HepG2 (cell line): Measurements from ENCODE around the gene ADGRD1. TPM values are rescaled to one million over a fixed set of nuclear protein-coding genes. Genes with fewer than 3 reads are reported as not detected.

Experiments
- ATAC-seq: fragments of 200-7000 bp; cut with Tn5 transposase; 3 replicates; pipeline ENCODE4 v1.9.1; 2020; ENCODE audit warnings: mild to moderate bottlenecking, moderate library complexity
- BruUV-seq: library from RNA; stranded (reverse); fragments of 400-500 nt; replicated peaks from 2 replicates; lab custom pipeline; 2021; lab: Mats Ljungman, UMichigan
- CTCF ChIA-PET: fragments of 300-600 bp; formaldehyde crosslinking; extraction: SDS; loops from one replicate; lab custom pipeline; 2021; ENCODE audit warnings: low total read pairs, inconsistent platforms, low intra/inter-chr PET ratio; lab: Yijun Ruan, JAX
- POLR2A ChIA-PET: fragments of 350-600 bp; sonication (Branson Sonifier 250); formaldehyde crosslinking; loops from one replicate; lab custom pipeline; 2020; ENCODE audit warnings: antibody characterized with exemption, inconsistent platforms; lab: Yijun Ruan, JAX
- DNase-seq: peaks from one replicate; pipeline ENCODE4 v3.0.0-alpha.2; 2015; ENCODE audit warnings: low spot score
- FAIRE-seq: peaks from 3 replicates; lab custom pipeline; 2011; peaks lifted over from hg19 to GRCh38; lab: Jason Lieb, UNC
- H2AFZ ChIP-seq: one replicate; pipeline ENCODE4 v1.6.1; 2011; ENCODE audit warnings: low read length, inconsistent platforms
- H3K27ac ChIP-seq: fragments of 300-600 bp; 3 replicates; pipeline ENCODE4 v1.8.0; 2011; ENCODE audit warnings: mixed run types, mild to moderate bottlenecking, mixed read lengths, low read length, inconsistent platforms; ENCODE audit not compliant: insufficient read depth; ENCODE audit errors: extremely low read length
- H3K27me3 ChIP-seq, 2 experiments: fragments of 200-600 bp in 1 of 2; 2 replicates in 1 of 2; 3 replicates in 1 of 2; pipeline versions ENCODE4 v1.6.0 to v1.8.0; 2011; ENCODE audit warnings: low read length in 2 of 2, mild to moderate bottlenecking in 2 of 2, moderate library complexity in 2 of 2, inconsistent platforms in 1 of 2; ENCODE audit not compliant: insufficient read depth in 2 of 2, control insufficient read depth in 1 of 2
- H3K36me3 ChIP-seq, 2 experiments: fragments of 200-600 bp in 1 of 2; replicated peaks in 1 of 2; 2 replicates in 1 of 2; 3 replicates in 1 of 2; pipeline versions ENCODE4 v1.5.1 to v1.8.0; 2011; ENCODE audit warnings: low read length in 2 of 2, inconsistent platforms in 1 of 2; ENCODE audit not compliant: insufficient read depth in 2 of 2, control insufficient read depth in 1 of 2
- H3K4me1 ChIP-seq: 2 replicates; pipeline ENCODE4 v1.5.1; 2012; ENCODE audit warnings: low read length, inconsistent platforms; ENCODE audit not compliant: insufficient read depth
- H3K4me2 ChIP-seq: 2 replicates; pipeline ENCODE4 v1.6.0; 2011; ENCODE audit warnings: low read depth, low read length, inconsistent platforms
- H3K4me3 ChIP-seq, 3 experiments: fragments of 200-600 bp in 1 of 3; sonication (generic), shearing (Covaris generic) in 1 of 3; replicated peaks in 1 of 3; 2 replicates each; pipeline ENCODE4 v1.5.1; 2011 to 2016; ENCODE audit warnings: low read length in 3 of 3, inconsistent platforms in 2 of 3, low read depth in 2 of 3, mild to moderate bottlenecking in 2 of 3, control low read depth in 1 of 3, mixed read lengths in 1 of 3; ENCODE audit not compliant: insufficient read depth in 1 of 3
- H3K79me2 ChIP-seq: one replicate; pipeline ENCODE4 v1.6.1; 2011; ENCODE audit warnings: low read length, inconsistent platforms; ENCODE audit not compliant: insufficient read depth
- H3K9ac ChIP-seq: 2 replicates; pipeline ENCODE4 v1.6.0; 2011; ENCODE audit warnings: mild to moderate bottlenecking, low read depth, low read length, inconsistent platforms; ENCODE audit not compliant: insufficient read depth
- H3K9me3 ChIP-seq: 2 replicates; pipeline ENCODE4 v1.5.1; 2012; ENCODE audit warnings: mild to moderate bottlenecking, low read length
- H4K20me1 ChIP-seq: 2 replicates; pipeline ENCODE4 v1.6.0; 2011; ENCODE audit warnings: inconsistent platforms, mild to moderate bottlenecking, low read length, moderate library complexity; ENCODE audit not compliant: insufficient read depth
- ARNTL ChIP-seq: sonication (generic); formaldehyde crosslinking; IDR thresholded peaks from 2 replicates; pipeline ENCODE4 v1.4.0; 2020; ENCODE audit warnings: mild to moderate bottlenecking, missing genetic modification reagents
- CTCF ChIP-seq: sonication (generic); formaldehyde crosslinking; IDR thresholded peaks from 2 replicates; pipeline ENCODE4 v1.5.0; 2020; ENCODE audit warnings: mild to moderate bottlenecking, missing genetic modification reagents, moderate library complexity
- ELF3 ChIP-seq: IDR thresholded peaks from 2 replicates; pipeline ENCODE4 v1.6.1; 2016; ENCODE audit warnings: missing genetic modification reagents, missing compliant biosample characterization
- EP300 ChIP-seq, 3 experiments: sonication (generic) in 1 of 3; formaldehyde crosslinking in 1 of 3; IDR thresholded peaks; 2 replicates each; pipeline versions ENCODE4 v1.5.1 to v1.6.1; 2011 to 2020; ENCODE audit warnings: low read depth in 2 of 3, low read length in 2 of 3, borderline replicate concordance in 1 of 3, improper control_type of control experiment in 1 of 3, mild to moderate bottlenecking in 1 of 3, missing genetic modification reagents in 1 of 3, moderate library complexity in 1 of 3
- SNRNP70 ChIP-seq: fragments of 200-400 bp; formaldehyde crosslinking; IDR thresholded peaks from 2 replicates; pipeline ENCODE4 v1.6.1; 2017; ENCODE audit warnings: mild to moderate bottlenecking, low read depth, low read length, moderate library complexity
- ZNF24 ChIP-seq: fragments of 450-650 bp; IDR thresholded peaks from 2 replicates; pipeline ENCODE4 v1.6.1; 2017; ENCODE audit warnings: antibody characterized with exemption, mild to moderate bottlenecking
- ZNF761 ChIP-seq: sonication (generic); formaldehyde crosslinking; conservative IDR thresholded peaks from 2 replicates; pipeline ENCODE4 v1.4.0; 2020; ENCODE audit warnings: mild to moderate bottlenecking, missing genetic modification reagents
- WGBS: methylation state at CpG from one replicate; pipeline ENCODE4 v1.1.6; 2017; ENCODE audit warnings: low lambda C conversion rate; 5-methylcytosine and 5-hydroxymethylcytosine counted together
- in situ Hi-C: cut with HindIII; loops from 2 replicates; pipeline ENCODE4 v1.10.0; 2017; ENCODE audit warnings: low pct_unique_long_range_greater_than_20kb; ENCODE audit not compliant: extremely low pct_ligation_motif_present
- intact Hi-C: fragments of 100-400 bp; cut with micrococcal nuclease; formaldehyde crosslinking; loops from one replicate; pipeline ENCODE4 v1.10.0; 2022; ENCODE audit not compliant: unreplicated experiment
- polyA plus RNA-seq, 8 experiments: library from polyadenylated mRNA; depleted of rRNA in 3 of 8; stranded (reverse) in 7 of 8; unstranded in 1 of 8; fragments of >200 nt; fragmentation: Illumina TruSeq in 4 of 8; extraction: Trizol in 4 of 8; gene quantifications; 2 replicates each; pipeline versions ENCODE4 v1.2.1 to v1.2.3, GENCODE V29; 2011 to 2016; ENCODE audit warnings: low read depth in 4 of 8, missing spikeins in 1 of 8, mixed read lengths in 1 of 8; ENCODE audit not compliant: insufficient read depth in 1 of 8
- total RNA-seq, 5 experiments: library from RNA; depleted of rRNA; stranded (reverse); fragments of >200 nt; fragmentation: Illumina TruSeq; extraction: Trizol; gene quantifications; 2 replicates each; pipeline ENCODE4 v1.2.3, GENCODE V29; 2016; ENCODE audit warnings: low read depth in 1 of 5

Gene ADGRD1
- total and polyA plus RNA-seq, 2 of the 13 experiments (the other 11 are each of a cell fraction or from before 2014, with no cell fraction given): 0.46 to 12.4 TPM

- no peaks in the 10 kb centered on the region for H3K36me3 ChIP-seq
- H3K79me2 ChIP-seq: no peaks in the 10 kb centered on the region
- FAIRE-seq: no peak
- H3K9me3 ChIP-seq: no peaks in the 10 kb centered on the region
- H3K4me1 ChIP-seq: peaks cover 11% of the 10 kb centered on the region; the same call in 1 of the 2 replicates
- in situ Hi-C loops: no loop called here
- no peak for DNase-seq
- ChIA-PET CTCF (no interaction called here), POLR2A (no interaction called here)
- no peak overlapping the region for H3K4me3 ChIP-seq
- 77% methylated on average over 11 of the region's 11 CpGs for WGBS
- H2AFZ ChIP-seq: no peak overlapping the region
- TF ChIP-seq ELF3 (no peak), EP300 (IDR thresholded peaks at IDR 0.05; ENCODE audit: low read depth in 2 of 2, low read length in 2 of 2) (no peak), EP300 (CRISPR knock-in tag; IDR thresholded peaks at IDR 0.05; ENCODE audit: borderline replicate concordance) (no peak), ZNF24 (no peak), ARNTL (CRISPR knock-in tag) (no peak), ZNF761 (CRISPR knock-in tag) (no peak), CTCF (CRISPR knock-in tag) (no peak), SNRNP70 (no peak)
- no peaks in the 10 kb centered on the region for H4K20me1 ChIP-seq
- ATAC-seq: no peak
- BruUV-seq: no TSS peak
- no peak overlapping the region for H3K27ac ChIP-seq
- no peaks in the 10 kb centered on the region for H3K27me3 ChIP-seq
- H3K9ac ChIP-seq: no peak overlapping the region
- intact Hi-C loops: no loop called here
- no peak overlapping the region for H3K4me2 ChIP-seq
Observed at GRCh38 chr12:131057722-131058515, 104.2 kb downstream of the ADGRD1 start.
